KBM-7 (cell line): Measurements from ENCODE around the gene TDRD9.

ENCODE experiments used
- DNase-seq: peaks from one replicate; pipeline ENCODE4 v3.0.0-alpha.2; 2015
- in situ Hi-C: fragments of 300-500 bp; cut with MboI; formaldehyde crosslinking; loops from 2 replicates; pipeline ENCODE4 v1.14.3; 2020; ENCODE audit warnings: low sequenced_read_pairs, low pct_unique_long_range_greater_than_20kb, mixed read lengths

The TDRD9 gene

GRCh38 chr14:104011824-104012517, 83.7 kb downstream of the TDRD9 start:
- in situ Hi-C loops: no loop called here
- DNase-seq: no peak

GRCh38 chr14:104014764-104015163, 86.5 kb downstream of the TDRD9 start:
- DNase-seq: no peak
- in situ Hi-C loops: no loop called here

DNA sequence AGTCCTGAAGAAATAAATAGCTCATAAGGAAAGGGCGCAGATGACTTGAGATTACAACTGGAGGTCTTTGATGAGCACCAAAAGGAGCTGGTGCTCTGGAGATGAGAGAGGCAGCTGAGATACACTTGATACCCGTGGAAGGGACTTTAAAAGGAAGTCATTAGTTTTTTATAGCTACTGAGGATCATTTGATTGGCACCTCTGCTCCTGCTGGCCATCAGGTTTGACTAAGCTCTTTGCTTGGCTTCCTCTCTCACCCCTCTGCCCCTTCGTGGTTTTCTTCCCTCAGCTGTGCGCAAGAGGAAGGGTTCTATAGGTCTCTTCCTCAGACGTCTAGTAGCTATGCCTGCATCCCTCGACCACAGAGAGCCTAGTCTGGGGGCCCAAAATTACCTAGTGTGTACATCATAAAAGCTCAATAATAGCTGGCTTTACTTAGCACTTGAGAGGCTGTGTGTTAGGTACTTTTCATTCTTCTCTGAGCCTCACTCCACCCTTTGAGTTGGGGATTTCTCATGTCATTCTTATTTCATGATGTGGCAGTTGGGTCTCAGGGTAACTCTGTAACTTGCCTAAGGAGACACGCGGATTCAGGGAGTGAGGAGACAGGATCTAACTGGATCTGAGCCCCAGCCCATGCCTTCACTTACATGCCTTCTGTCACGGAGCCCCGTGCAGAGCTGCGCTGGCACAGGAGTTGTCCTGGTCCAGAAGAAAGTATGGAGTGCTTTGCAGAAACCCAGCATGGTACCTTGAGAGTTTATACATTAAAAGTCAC, 88.8 kb downstream of the TDRD9 start:
- in situ Hi-C loops: no loop called here
- peak; percentile 14 for DNase-seq

DNA sequence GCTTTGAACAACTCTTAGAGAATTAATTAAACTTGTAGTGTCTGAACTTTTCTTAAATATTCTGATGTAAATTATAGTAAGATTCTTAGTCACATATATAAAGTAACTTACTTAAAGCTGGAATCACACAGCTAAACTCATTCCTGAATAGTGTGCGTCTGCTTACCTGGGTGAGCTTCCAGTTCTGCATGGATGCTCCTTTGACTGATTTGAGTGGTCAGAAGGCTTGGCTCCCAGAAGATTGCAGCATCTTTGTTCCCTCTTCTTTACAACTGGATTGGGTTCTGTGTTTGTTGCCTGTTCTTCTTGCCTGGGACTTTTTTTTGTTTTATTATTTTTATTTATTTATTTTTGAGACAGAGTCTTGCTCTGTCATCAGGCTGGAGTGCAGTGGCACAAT, 90.8 kb downstream of the TDRD9 start:
- in situ Hi-C loops: no loop called here
- no peak for DNase-seq

GRCh38 chr14:104019806-104020205, 91.5 kb downstream of the TDRD9 start:
- in situ Hi-C loops: no loop called here
- no peak for DNase-seq

GRCh38 chr14:104020471-104020870, 92.2 kb downstream of the TDRD9 start:
- no peak for DNase-seq

GRCh38 chr14:104023325-104024055, 95.2 kb downstream of the TDRD9 start:
- no peak for DNase-seq
- in situ Hi-C loops: no loop called here

More at GRCh38 chr14:104020471-104020870, 92.2 kb downstream of the TDRD9 start:
- in situ Hi-C loops: no loop called here

DNA sequence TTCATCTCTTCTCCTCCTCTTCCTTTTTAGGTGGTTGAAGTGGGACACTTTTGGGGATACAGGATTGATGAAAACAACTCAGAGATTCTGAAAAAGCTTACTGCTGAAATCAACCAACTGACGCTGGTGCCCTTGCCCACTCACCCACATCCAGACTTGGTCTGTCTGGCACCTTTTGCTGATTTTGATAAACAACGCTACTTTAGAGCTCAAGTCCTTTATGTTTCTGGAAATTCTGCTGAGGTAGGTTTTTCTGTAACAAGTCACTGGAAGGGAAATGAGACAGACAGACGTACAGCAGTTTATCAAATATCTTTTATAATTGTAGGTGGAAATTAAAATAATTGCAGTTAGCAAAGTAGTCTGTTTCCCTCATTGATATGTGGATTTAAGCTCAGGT, 97.3 kb downstream of the TDRD9 start:
- DNase-seq: no peak
- in situ Hi-C loops: no loop called here

GRCh38 chr14:104026024-104026423, 97.8 kb downstream of the TDRD9 start:
- no peak for DNase-seq
- in situ Hi-C loops: no loop called here

- in situ Hi-C loops: no loop called here
These were observed 102.7 kb downstream of the TDRD9 start for GRCh38 chr14:104030958-104031357.

DNA sequence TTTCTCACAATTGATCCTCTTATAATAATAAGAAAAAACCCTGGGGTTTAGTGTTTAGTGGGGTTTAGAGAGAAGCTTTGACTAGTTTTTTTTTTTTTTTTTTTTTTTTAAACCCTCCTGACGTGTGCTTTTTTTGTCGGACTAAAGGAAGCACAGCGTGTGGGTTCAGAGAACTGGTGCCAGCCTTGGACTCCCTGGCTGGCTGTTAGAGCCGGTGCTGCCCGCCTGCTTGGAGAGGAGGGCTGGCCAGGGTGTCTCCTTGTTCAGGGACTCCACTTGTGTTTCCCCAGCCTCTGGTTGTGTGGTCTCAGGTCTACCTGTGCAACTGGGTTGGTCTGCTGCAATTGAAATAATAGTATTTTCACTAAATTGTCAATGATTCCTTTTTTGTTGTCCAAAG, 103.1 kb downstream of the TDRD9 start:
- DNase-seq: no peak
- in situ Hi-C loops: no loop called here

More at GRCh38 chr14:104030958-104031357, 102.7 kb downstream of the TDRD9 start:
- DNase-seq: no peak

DNA sequence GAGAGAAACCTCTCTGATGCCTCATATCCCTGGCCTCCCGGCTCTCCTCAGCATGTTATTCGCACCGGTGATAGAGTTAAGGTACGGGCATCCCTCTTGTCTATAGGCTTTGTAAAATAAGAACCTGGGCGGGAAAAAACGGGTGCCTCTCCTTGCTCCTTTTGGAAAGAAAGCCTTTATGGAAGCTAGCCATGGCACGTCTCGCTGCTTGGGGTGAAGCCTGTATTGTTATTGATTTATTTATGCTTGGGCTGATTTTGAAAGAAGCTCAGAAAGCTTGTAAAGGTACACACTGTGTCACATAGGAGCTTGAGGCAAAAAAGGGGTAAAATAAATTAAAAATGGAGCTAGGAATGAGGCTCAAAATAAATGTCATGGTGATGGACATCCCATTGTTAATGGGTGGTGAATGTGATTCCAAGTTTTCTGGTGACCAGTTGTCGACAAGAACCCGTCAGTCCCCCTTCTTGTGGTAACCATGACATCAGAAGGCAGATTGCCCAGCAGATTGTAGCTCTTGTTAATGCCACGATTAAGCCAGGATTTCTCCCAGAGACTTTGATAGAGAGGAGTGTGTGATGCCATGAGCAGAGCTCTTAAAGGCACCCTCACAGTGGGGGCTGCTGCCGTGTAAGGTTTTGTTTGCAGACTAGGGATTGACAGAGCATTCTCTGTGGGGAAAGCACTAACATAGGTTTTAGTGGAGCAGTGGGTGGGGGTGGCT, 106.9 kb downstream of the TDRD9 start:
- in situ Hi-C loops: no loop called here
- no peak for DNase-seq

GRCh38 chr14:104036212-104036611, 108.0 kb downstream of the TDRD9 start:
- in situ Hi-C loops: no loop called here
- DNase-seq: no peak

GRCh38 chr14:104037074-104037473, 108.8 kb downstream of the TDRD9 start:
- DNase-seq: no peak
- in situ Hi-C loops: no loop called here

DNA sequence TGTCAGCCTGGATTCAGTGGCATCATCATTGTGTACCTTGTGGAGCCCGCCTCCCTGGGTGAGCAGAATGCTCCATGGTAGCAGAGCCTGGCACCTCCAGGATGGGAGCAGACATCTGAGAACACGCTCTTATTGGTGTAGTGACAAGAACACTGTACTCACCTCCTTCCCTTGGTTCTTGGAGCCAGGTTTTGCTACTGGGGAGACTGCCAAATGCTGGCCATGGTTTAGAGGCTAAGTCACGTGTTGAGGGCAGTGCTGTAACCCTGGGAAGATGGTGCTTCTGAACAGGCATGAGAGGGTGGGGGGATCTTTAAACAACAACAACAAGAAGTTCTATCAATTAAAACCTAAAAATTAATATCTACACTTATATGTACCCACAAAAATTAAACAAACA, 109.6 kb downstream of the TDRD9 start:
- in situ Hi-C loops: no loop called here
- DNase-seq: no peak

- in situ Hi-C loops: no loop called here
- DNase-seq: no peak
These were observed 111.0 kb downstream of the TDRD9 start for GRCh38 chr14:104039214-104039613.

GRCh38 chr14:104040539-104040938, 112.3 kb downstream of the TDRD9 start:
- in situ Hi-C loops: no loop called here

GRCh38 chr14:104041430-104042104, 113.3 kb downstream of the TDRD9 start:
- in situ Hi-C loops: no loop called here
- DNase-seq: no peak

More at GRCh38 chr14:104040539-104040938, 112.3 kb downstream of the TDRD9 start:
- no peak for DNase-seq

DNA sequence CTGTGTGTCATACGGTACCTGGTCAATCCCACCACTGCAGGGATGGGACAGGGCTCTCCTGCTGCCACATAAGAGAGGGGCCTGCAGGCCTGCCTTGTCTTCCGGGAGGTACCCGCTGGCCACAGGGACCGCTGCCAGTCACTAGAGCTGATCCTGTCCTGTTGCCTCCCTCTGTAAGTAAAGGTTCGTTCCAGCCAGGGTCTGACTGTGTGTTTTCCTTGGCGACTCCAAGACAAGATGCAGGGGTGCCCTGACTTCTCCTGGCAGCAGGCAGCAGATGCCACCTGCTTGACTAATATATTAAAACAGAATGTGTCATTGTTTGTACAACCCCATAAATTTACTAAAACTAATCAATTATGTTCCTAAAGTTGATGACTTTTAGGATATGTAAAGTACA, 115.8 kb downstream of the TDRD9 start:
- in situ Hi-C loops: no loop called here
- DNase-seq: no peak
